Suprapubic skin (tissue), 4 donors: ENCODE results near the gene MCTP1.

Experiments
- CTCF ChIP-seq, 2 donors: fragments of 200-600 bp in 1 of 2; fragments of 450-650 bp in 1 of 2; sonication (generic) in 1 of 2; IDR thresholded peaks; one replicate each; pipeline ENCODE4 v1.5.1; 2016 to 2019; ENCODE audit warnings: antibody characterized with exemption in 2 of 2, mild to moderate bottlenecking in 1 of 2, moderate library complexity in 1 of 2
- EP300 ChIP-seq: sonication (generic); formaldehyde crosslinking; IDR thresholded peaks from one replicate; pipeline ENCODE4 v1.6.1; 2017; ENCODE audit warnings: antibody characterized with exemption
- POLR2A ChIP-seq, 2 donors: fragments of 450-650 bp; IDR thresholded peaks; one replicate each; pipeline ENCODE4 v1.6.1; 2017; ENCODE audit warnings: antibody characterized with exemption in 2 of 2, mild to moderate bottlenecking in 2 of 2, moderate library complexity in 2 of 2
- POLR2AphosphoS5 ChIP-seq, 3 donors: sonication (generic); formaldehyde crosslinking; IDR thresholded peaks; one replicate each; pipeline ENCODE4 v1.6.1; 2017; ENCODE audit warnings: antibody characterized with exemption in 3 of 3

GRCh38 chr5:95222836-95223235, 62.1 kb downstream of the MCTP1 start:
- TF ChIP-seq POLR2AphosphoS5 (IDR thresholded peaks at IDR 0.05) (no peak), POLR2A (IDR thresholded peaks at IDR 0.05) (no peak), EP300 (no peak), CTCF (IDR thresholded peaks at IDR 0.05) (no peak)
